GM21381 (cell line): Measurements from ENCODE around the gene RASSF5.

Source experiments
- ATAC-seq: cut with Tn5 transposase; IDR thresholded peaks from one replicate; pipeline ENCODE4 v1.9.1; 2021; ENCODE audit warnings: mild to moderate bottlenecking, moderate library complexity; ENCODE audit not compliant: unreplicated experiment

The RASSF5 gene

GRCh38 chr1:206496131-206496793 is 11.1 kb upstream of the RASSF5 start:
- ATAC-seq, result peak; percentile 52

GRCh38 chr1:206497363-206497762 is 10.0 kb upstream of the RASSF5 start:
- no peak for ATAC-seq

GRCh38 chr1:206497774-206498173 is 9.6 kb upstream of the RASSF5 start:
- no peak for ATAC-seq

- no peak for ATAC-seq
These were observed 8.6 kb upstream of the RASSF5 start for GRCh38 chr1:206498685-206499084.

- ATAC-seq, result no peak
These were observed 7.3 kb upstream of the RASSF5 start for GRCh38 chr1:206500046-206500445.

GRCh38 chr1:206501881-206502280 is 5.5 kb upstream of the RASSF5 start:
- no peak for ATAC-seq

GRCh38 chr1:206502403-206502802 is 4.9 kb upstream of the RASSF5 start:
- ATAC-seq, result no peak

- ATAC-seq, result no peak
These were observed 4.5 kb upstream of the RASSF5 start for GRCh38 chr1:206502812-206503211.

- ATAC-seq, result peak; percentile 59
These were observed 3.6 kb upstream of the RASSF5 start for GRCh38 chr1:206503591-206504362.

- ATAC-seq, result no peak
These were observed 3.0 kb upstream of the RASSF5 start for GRCh38 chr1:206504363-206504713.

- ATAC-seq, result no peak
These were observed 1.5 kb upstream of the RASSF5 start for GRCh38 chr1:206505702-206506355.

- ATAC-seq, result peak; percentile 25
These were observed 687 bp upstream of the RASSF5 start for GRCh38 chr1:206506405-206507283.

GRCh38 chr1:206508130-206508889 is 979 bp downstream of the RASSF5 start:
- ATAC-seq, result no peak

- ATAC-seq, result no peak
These were observed 1.6 kb downstream of the RASSF5 start for GRCh38 chr1:206508956-206509355.

- no peak for ATAC-seq
These were observed 2.4 kb downstream of the RASSF5 start for GRCh38 chr1:206509612-206510257.

GRCh38 chr1:206510371-206510770 is 3.0 kb downstream of the RASSF5 start:
- no peak for ATAC-seq

GRCh38 chr1:206511362-206512057 is 4.2 kb downstream of the RASSF5 start:
- ATAC-seq, result no peak

- no peak for ATAC-seq
These were observed 4.9 kb downstream of the RASSF5 start for GRCh38 chr1:206512058-206512850.

GRCh38 chr1:206512851-206513180 is 5.5 kb downstream of the RASSF5 start:
- ATAC-seq, result no peak
